GM19468 (cell line): ENCODE data around the gene VENTX.

Experiments
- ATAC-seq: cut with Tn5 transposase; IDR thresholded peaks from one replicate; pipeline ENCODE4 v1.9.1; 2021; ENCODE audit warnings: mild to moderate bottlenecking, moderate library complexity, moderate number of reproducible peaks; ENCODE audit not compliant: unreplicated experiment; ENCODE audit errors: extremely low read depth

Gene VENTX

GRCh38 chr10:133201948-133202725 lies 35.5 kb upstream of the VENTX start:
- no peak for ATAC-seq

- ATAC-seq = no peak
Observed at GRCh38 chr10:133202778-133203651, 34.6 kb upstream of the VENTX start.

GRCh38 chr10:133203652-133204195 lies 33.9 kb upstream of the VENTX start:
- no peak for ATAC-seq

GRCh38 chr10:133204226-133205015 lies 33.2 kb upstream of the VENTX start:
- no peak for ATAC-seq

- ATAC-seq = no peak
Observed at GRCh38 chr10:133205146-133205545, 32.5 kb upstream of the VENTX start.

- no peak for ATAC-seq
Observed at GRCh38 chr10:133206356-133207040, 31.2 kb upstream of the VENTX start.

GRCh38 chr10:133207041-133207600 lies 30.5 kb upstream of the VENTX start:
- no peak for ATAC-seq

- ATAC-seq = no peak
Observed at GRCh38 chr10:133207627-133208026, 30.0 kb upstream of the VENTX start.

GRCh38 chr10:133208466-133208865 lies 29.2 kb upstream of the VENTX start:
- no peak for ATAC-seq

GRCh38 chr10:133209117-133209516 lies 28.5 kb upstream of the VENTX start:
- ATAC-seq = no peak

- no peak for ATAC-seq
Observed at GRCh38 chr10:133209641-133210040, 28.0 kb upstream of the VENTX start.

GRCh38 chr10:133210398-133211140 lies 27.1 kb upstream of the VENTX start:
- no peak for ATAC-seq

- no peak for ATAC-seq
Observed at GRCh38 chr10:133211141-133211830, 26.4 kb upstream of the VENTX start.

GRCh38 chr10:133211959-133212852 lies 25.4 kb upstream of the VENTX start:
- no peak for ATAC-seq

GRCh38 chr10:133212853-133213494 lies 24.7 kb upstream of the VENTX start:
- ATAC-seq = no peak

GRCh38 chr10:133213641-133214467 lies 23.8 kb upstream of the VENTX start:
- no peak for ATAC-seq
